GM21360 (cell line): ENCODE data around the gene SERGEF.
"Not testable (repeated sequence)": the region's sequence is repeated elsewhere in the genome, so short reads cannot be mapped to it uniquely, and the experiment has no call there.

Experiments
- ATAC-seq: cut with Tn5 transposase; IDR thresholded peaks from one replicate; pipeline ENCODE4 v1.9.1; 2021; ENCODE audit warnings: mild to moderate bottlenecking, moderate library complexity; ENCODE audit not compliant: unreplicated experiment

SERGEF gene

GRCh38 chr11:18000760-18001159 lies 12.1 kb downstream of the SERGEF start:
- ATAC-seq, result no peak

DNA sequence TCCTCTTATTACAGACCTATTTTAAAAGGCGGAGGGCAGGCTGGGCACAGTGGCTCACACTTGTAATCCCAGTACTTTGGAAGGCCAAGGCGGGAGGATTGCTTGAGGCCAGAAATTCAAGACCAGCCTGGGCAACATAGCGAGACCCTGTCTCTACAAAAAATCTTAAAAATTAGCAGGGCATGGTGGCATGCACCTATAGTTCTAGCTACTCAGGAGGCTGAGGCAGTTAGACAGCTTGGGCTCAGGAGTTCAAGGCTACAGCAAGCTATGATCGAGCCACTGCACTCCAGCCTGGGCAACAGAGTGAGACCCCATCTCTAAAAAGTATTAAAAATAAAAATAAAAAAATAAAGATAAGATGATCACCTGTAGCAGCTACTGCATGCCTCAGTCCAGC lies 12.7 kb downstream of the SERGEF start:
- ATAC-seq, result not testable (repeated sequence)

DNA sequence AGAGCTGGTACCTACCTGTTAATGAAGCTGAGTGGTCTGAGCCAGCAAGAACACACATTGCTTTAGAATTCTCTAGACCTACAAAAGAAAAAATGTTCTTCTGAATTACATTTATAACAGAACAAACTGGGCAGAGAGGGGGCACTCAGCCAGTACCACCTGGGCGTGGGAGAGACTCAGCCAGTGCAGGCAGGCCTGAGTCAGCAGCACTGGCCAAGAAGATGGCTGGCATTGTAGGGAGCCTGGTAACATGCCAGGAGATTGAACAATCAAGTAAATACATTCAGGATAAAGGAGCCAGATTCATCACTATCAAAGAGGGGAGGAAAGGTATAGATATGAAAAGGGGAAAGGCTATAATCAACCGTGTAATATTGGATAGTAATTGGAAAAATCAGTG lies 19.9 kb downstream of the SERGEF start:
- no peak for ATAC-seq

GRCh38 chr11:17991783-17992433 lies 20.9 kb downstream of the SERGEF start:
- peak; percentile 87 for ATAC-seq

DNA sequence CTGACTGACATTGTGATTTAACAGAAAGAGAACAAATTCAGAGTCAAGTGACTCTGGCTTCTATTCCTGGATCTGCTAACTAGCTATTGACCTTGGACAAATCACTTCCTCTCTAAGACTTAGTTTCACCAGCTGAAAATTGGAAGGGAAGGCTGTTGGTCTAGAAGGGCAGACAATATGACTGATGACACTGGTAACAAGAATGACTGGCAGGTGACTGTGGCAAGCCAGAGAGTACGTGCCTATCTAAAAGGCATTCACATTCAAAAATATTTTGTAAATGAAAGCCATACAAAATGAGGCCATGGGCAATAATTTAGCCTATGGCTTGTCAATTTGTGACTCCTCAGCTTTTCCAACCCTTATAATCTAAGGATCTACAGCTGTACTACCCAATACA lies 23.5 kb downstream of the SERGEF start:
- ATAC-seq, result no peak

DNA sequence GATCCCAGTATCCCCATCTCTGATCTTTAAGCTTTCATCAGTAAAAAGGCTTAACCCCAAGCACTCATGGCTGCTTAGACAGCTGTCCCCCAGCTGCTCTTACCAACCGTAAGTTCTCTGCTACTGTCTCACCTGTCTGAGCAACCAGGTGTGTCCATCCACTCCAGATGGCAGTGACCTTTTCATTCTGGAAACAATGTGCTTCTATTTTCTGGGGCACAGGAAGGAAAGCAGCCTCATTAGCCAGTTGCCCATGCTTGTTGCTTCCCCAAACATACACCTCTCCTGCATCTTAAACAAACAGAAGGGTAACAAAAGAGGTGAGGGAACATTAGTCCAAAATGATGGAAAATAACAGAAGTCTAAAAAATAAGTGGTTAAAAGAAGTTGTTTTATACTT lies 24.4 kb downstream of the SERGEF start:
- ATAC-seq, result no peak

DNA sequence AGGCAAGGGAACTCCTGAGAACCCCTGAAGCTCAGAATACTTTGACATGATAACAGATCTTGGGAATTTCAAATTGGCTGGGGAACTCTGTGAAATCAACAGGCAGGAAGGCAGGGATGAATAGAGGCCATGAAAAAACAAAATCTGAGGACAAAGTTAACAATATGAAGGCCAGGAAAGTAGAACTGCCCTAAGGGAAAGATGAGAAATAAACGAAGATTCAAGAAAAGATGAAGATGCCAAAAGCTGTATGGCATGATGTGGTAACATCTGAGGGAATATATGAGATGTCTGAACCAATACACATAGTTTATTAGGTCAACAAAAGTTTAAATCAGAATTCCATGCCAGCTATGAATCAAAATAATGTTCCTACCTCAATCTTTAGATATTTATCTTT lies 25.0 kb downstream of the SERGEF start:
- no peak for ATAC-seq

DNA sequence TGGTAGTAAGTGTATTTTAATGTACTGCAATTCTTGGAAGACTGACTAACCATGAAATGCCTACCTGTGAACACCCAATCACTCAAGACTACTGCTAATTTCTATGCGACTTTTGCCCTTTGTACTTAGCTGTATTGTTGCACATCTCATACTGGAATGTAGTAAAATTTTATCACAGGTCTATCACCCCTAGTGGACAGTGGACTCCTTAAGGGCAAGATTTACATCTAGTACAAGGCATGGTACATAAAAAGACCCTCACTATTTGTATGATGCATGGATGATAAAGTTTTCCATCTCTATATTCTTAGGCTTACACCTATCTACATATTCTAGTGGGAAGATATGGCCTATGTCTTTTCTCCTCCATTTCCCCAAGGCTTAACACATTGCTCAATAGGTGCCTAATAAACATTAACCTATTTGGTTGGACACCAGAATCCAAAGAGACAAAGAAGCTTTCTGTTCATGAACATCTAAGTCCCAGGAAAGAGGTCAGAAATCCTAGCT lies 26.1 kb downstream of the SERGEF start:
- ATAC-seq, result no peak

DNA sequence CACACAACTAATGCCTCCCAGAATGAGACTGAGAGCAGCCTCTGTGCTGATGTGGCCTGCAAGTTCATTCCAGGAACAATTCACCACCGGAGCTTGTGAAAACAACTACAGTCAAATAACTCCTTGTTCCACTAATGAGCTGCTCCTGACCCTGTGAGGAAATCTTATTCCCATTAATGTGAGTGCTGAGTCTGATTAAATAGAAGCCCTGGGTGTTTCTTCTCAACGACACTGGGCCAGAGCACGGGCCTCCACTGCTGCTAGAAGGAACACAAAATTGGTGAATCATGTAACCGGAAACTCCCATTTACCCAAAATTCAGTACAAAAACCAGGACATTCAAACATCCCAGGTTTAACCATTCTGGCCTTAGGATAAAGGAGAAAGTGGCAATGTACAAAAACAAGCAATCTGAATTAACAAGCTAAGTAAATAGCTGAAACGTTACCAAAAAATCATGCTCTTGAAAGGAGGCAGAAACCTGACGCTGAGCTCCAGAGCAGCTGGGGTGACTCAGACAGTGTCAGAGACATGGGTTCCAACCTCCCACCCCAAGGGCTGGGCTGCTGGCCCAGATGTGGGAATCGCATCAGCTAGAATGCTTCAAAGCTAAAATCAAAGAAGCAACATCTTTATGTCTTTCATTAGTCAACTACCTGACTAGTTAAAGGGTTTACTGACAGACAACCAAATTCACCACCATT lies 26.7 kb downstream of the SERGEF start:
- no peak for ATAC-seq

DNA sequence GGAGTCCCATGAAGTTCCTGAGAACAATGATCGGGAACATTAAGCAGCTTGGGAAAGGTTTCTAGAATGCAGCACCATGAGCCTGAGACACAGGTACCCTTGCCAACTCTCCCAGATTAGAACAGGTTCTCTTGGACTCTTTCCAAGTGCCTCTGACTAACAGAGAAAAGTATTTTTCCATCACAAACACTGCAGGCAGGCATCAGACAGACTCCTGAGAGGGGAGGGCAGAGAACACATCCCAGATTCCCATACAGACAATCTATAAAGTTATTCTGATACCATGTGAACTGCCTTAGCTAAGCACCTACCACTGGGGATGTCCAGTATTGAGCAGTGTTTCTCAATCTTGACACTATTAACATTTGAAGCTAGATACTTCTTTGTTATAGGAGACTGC lies 27.3 kb downstream of the SERGEF start:
- no peak for ATAC-seq

DNA sequence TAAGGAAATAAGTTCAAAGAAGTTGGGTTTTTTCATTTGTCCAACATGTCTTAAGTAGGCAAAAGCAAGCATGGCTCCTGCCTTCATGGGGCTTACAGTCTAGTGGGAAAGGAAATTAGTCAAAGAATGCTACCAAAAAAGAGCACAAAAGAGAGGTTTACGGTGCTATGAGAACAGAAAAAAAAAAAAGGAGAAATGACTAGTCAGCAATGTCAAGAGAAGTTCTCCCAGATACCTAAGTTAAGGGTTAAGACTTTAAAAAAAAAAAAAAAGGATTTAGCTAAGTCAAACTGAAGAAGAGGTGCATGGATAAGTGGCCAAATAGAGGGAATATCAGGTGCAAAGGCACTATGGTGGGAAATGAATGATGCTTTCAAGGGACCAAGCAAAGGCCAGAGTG lies 29.3 kb downstream of the SERGEF start:
- no peak for ATAC-seq

- ATAC-seq, result no peak
These were observed 33.0 kb downstream of the SERGEF start for GRCh38 chr11:17979770-17980371.

DNA sequence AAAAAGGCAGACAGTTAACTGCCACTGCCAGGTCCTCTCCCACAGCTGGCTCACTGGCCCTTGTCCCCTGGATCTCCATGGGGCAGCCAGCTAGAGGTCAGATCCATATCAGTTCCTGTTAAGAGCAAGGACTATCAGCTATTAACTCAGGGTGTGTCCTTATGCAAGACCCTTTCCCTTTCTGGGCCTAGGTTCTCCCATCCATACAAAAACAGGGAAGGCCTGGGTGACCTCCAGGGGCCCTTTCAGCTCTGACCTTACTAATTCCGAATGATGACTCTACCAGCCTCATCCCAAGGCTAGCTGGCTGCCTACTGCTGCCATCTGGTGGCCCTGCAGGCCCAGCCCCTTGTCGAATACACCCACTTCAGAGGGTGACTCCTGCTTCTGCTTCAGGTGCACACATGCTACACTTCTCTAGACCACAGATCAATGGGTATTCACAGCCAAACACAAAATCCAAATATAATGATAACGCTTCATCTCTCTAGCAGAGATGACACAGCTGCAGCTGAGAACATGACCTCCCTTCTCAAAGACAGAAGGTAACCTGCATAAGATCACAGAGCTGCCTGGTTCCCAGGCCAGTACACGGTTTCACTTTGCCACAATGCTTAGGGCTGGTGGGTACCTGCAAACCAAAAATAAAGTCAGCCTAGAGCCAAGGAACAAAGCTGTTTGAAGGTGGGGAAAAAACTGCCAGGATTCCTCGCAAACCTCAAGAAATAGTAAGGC lies 34.1 kb downstream of the SERGEF start:
- no peak for ATAC-seq

GRCh38 chr11:17976651-17977050 lies 36.2 kb downstream of the SERGEF start:
- no peak for ATAC-seq

GRCh38 chr11:17974246-17974645 lies 38.6 kb downstream of the SERGEF start:
- ATAC-seq, result no peak

- ATAC-seq, result no peak
These were observed 39.9 kb downstream of the SERGEF start for GRCh38 chr11:17972987-17973386.

DNA sequence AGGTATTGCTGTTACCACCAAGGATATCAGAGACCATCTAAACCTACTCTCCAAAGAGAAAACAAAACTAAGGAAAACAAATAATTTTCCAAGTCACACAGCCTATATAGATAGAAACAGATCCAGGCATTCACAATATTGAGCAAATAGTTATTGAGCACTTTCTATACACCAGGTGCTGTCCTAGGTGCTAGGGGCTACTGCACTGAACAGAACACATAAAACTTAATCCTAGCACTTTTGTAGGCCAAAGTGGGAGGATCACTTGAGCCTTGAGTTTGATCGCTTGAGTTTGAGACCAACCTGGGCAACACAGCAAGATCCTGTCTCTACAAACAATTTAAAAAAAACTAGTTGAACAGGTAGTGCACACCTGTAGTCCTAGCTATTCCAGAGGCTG lies 44.6 kb downstream of the SERGEF start:
- no peak for ATAC-seq

- ATAC-seq, result no peak
These were observed 45.2 kb downstream of the SERGEF start for GRCh38 chr11:17967661-17968060.

- ATAC-seq, result no peak
These were observed 52.8 kb downstream of the SERGEF start for GRCh38 chr11:17960091-17960490.

DNA sequence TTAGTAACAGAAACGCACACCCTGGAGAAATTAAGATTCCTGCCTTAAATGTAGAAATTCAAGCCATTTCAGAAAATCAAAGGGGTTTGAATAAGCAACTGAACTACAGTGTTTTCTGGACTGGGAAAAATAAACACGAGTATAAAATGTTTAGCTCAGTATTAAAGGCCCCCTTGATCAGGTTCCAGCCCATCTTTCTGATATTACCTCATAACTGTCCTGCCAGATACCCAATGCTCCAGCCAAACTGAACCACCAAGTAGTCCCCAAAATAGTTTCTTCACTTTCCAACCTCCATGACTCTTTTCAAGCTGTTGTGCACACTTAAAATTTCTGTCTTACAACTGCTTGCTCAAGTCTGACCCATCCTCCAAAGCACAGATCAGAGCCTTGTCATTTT lies 54.4 kb downstream of the SERGEF start:
- no peak for ATAC-seq
